ENCODE measurements around the gene CORO2B. TPM values are rescaled to one million over a fixed set of nuclear protein-coding genes. Genes with fewer than 3 reads are reported as not detected.

Gene CORO2B
- total RNA-seq, 1 experiment from 2014 or later, result 0.59 TPM

DNA sequence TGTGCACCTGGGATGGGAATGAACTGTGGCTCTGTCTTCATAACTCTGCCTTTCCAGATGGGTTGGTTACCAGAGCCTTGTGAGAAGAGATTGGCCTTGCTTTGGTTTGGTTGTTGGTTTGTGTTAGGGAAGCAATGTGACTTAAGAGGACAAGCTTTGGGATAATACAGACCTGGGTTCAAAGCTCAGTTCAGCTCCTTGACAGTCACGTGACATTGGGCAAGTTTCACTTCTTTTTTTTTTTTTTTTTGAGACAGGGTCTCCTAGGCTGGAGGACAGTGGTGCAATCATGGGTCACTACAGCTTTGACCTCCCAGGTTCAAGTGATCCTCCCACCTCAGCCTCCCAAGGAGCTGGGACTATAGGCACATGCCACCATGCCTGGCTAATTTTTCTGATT, 42.7 kb downstream of the CORO2B start:
- Histone ChIP-seq H3K4me2 (no peak overlapping the region), H3K36me3 (ENCODE audit: low read depth) (no peaks in the 10 kb centered on the region), H3K79me2 (ENCODE audit: low read depth) (no peaks in the 10 kb centered on the region), H3K9me2 (ENCODE audit: insufficient read depth) (no peaks in the 10 kb centered on the region), H3K4me1 (replicated peaks; ENCODE audit: insufficient read depth) (no peaks in the 10 kb centered on the region), H3F3A (ENCODE audit: insufficient read depth, low read depth) (no peaks in the 10 kb centered on the region), H3K27me3 (ENCODE audit: insufficient read depth, low read depth) (no peaks in the 10 kb centered on the region), H2AFZ (no peak overlapping the region), H4K20me1 (ENCODE audit: insufficient read depth) (no peaks in the 10 kb centered on the region), H3K27ac (no peak overlapping the region), H3K9me3 (ENCODE audit: insufficient read depth, low read depth) (no peaks in the 10 kb centered on the region), H3K4me3 (no peak overlapping the region)
- BruUV-seq (replicated peaks), result no TSS peak
- no peak for TF ChIP-seq EZH2 (IDR thresholded peaks at IDR 0.05; ENCODE audit: low read depth)
- TF ChIP-seq, protein P1, sequence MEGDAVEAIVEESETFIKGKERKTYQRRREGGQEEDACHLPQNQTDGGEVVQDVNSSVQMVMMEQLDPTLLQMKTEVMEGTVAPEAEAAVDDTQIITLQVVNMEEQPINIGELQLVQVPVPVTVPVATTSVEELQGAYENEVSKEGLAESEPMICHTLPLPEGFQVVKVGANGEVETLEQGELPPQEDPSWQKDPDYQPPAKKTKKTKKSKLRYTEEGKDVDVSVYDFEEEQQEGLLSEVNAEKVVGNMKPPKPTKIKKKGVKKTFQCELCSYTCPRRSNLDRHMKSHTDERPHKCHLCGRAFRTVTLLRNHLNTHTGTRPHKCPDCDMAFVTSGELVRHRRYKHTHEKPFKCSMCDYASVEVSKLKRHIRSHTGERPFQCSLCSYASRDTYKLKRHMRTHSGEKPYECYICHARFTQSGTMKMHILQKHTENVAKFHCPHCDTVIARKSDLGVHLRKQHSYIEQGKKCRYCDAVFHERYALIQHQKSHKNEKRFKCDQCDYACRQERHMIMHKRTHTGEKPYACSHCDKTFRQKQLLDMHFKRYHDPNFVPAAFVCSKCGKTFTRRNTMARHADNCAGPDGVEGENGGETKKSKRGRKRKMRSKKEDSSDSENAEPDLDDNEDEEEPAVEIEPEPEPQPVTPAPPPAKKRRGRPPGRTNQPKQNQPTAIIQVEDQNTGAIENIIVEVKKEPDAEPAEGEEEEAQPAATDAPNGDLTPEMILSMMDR (conservative IDR thresholded peaks at IDR 0.05), result no peak
- intact Hi-C loops (cut with micrococcal nuclease; ENCODE audit: unreplicated experiment), result no loop called here
- CTCF ChIA-PET, result no interaction called here
- DNase-seq, result no peak
- POLR2A ChIA-PET (ENCODE audit: unreplicated experiment), result no interaction called here

DNA sequence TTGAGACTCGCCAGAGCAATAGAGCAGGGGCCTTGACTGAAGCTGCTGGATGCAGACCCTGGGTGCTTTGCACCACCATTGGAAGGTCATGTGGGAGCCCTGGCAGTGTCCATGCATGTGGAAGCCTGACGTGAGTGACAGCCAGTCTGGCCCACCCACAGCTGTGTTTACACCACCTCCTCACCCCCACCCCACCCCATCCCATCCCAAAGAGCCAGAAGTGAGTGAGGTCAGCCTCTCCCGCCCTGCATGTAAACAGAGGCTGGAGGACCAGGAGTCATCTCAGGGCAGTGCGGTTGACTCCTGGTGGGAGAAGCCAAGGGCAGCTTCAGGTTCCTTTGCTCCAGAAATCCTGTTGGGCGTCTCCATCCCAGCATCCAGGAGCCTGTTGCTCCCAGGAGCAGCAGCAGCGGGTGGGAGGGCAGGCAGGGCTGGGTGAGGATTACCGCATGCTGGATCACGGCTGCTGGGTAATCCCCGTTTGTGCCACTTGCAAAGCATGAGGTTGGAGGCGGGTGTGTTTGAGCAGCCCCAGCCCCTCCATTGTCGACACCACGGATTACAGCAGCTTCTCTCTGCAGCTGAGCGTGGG, 44.6 kb downstream of the CORO2B start:
- Histone ChIP-seq H3K27ac (no peak overlapping the region), H2AFZ (no peak overlapping the region), H3F3A (ENCODE audit: insufficient read depth, low read depth) (no peaks in the 10 kb centered on the region), H3K4me3 (no peak overlapping the region), H4K20me1 (ENCODE audit: insufficient read depth) (no peaks in the 10 kb centered on the region), H3K4me1 (replicated peaks; ENCODE audit: insufficient read depth) (no peaks in the 10 kb centered on the region), H3K4me2 (no peak overlapping the region), H3K9me3 (ENCODE audit: insufficient read depth, low read depth) (no peaks in the 10 kb centered on the region), H3K36me3 (ENCODE audit: low read depth) (no peaks in the 10 kb centered on the region), H3K27me3 (ENCODE audit: insufficient read depth, low read depth) (no peaks in the 10 kb centered on the region), H3K9me2 (ENCODE audit: insufficient read depth) (no peaks in the 10 kb centered on the region), H3K79me2 (ENCODE audit: low read depth) (no peaks in the 10 kb centered on the region)
- intact Hi-C loops (cut with micrococcal nuclease; ENCODE audit: unreplicated experiment), result no loop called here
- BruUV-seq (replicated peaks), result no TSS peak
- no peak for TF ChIP-seq EZH2 (IDR thresholded peaks at IDR 0.05; ENCODE audit: low read depth)
- TF ChIP-seq, protein P1 (conservative IDR thresholded peaks at IDR 0.05), result no peak
- DNase-seq, result no peak
- ChIA-PET CTCF (no interaction called here), POLR2A (ENCODE audit: unreplicated experiment) (no interaction called here)

DNA sequence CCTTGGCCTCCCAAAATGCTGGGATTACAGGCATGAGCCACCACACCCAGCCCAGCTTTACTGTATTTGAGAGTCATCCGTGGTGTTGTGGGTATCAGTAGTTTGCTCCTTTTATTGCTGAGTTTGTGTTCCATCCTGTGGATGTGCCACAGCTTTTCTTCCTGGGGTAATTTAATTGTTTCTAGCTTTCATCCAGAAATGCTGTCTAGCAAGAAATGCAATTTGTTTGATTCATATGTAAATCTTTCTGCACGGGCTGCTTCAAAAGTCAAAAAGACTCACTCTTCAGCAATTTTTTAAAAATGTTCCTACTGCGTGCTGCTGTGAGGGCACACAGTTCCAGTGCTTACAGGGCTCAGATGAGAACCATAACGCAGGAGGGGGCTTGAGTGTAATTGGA, 47.1 kb downstream of the CORO2B start:
- Histone ChIP-seq H2AFZ (no peak overlapping the region), H3K4me2 (no peak overlapping the region), H3K9me2 (ENCODE audit: insufficient read depth) (no peaks in the 10 kb centered on the region), H3K4me1 (replicated peaks; ENCODE audit: insufficient read depth) (no peaks in the 10 kb centered on the region), H4K20me1 (ENCODE audit: insufficient read depth) (no peaks in the 10 kb centered on the region), H3K27me3 (ENCODE audit: insufficient read depth, low read depth) (no peaks in the 10 kb centered on the region), H3K4me3 (no peak overlapping the region), H3K36me3 (ENCODE audit: low read depth) (no peaks in the 10 kb centered on the region), H3K27ac (no peak overlapping the region), H3F3A (ENCODE audit: insufficient read depth, low read depth) (no peaks in the 10 kb centered on the region), H3K9me3 (ENCODE audit: insufficient read depth, low read depth) (no peaks in the 10 kb centered on the region), H3K79me2 (ENCODE audit: low read depth) (no peaks in the 10 kb centered on the region)
- DNase-seq, result no peak
- CTCF ChIA-PET, result no interaction called here
- POLR2A ChIA-PET (ENCODE audit: unreplicated experiment), result interaction anchor here (0.7 kb wide), 1 partner anchor 50 kb away, joined by 3 read pairs; no protein-coding TSS in a partner anchor
- BruUV-seq (replicated peaks), result no TSS peak
- intact Hi-C loops (cut with micrococcal nuclease; ENCODE audit: unreplicated experiment), result no loop called here
- no peak for TF ChIP-seq EZH2 (IDR thresholded peaks at IDR 0.05; ENCODE audit: low read depth)
- TF ChIP-seq, protein P1 (conservative IDR thresholded peaks at IDR 0.05), result no peak

All from PC-9 (cell line).